HepG2 (cell line): ENCODE results near the gene SAMD8. TPM values are rescaled to one million over a fixed set of nuclear protein-coding genes. Genes with fewer than 3 reads are reported as not detected.

ENCODE experiments used
- ASH2L ChIP-seq: fragments of 300-600, 200-600 bp; sonication (generic); IDR thresholded peaks from 2 replicates; pipeline ENCODE4 v1.7.0; 2017; ENCODE audit warnings: low read depth, mild to moderate bottlenecking, moderate library complexity, mixed read lengths, low read length; ENCODE audit not compliant: insufficient read length
- BRCA1 ChIP-seq: sonication (generic); formaldehyde crosslinking; IDR thresholded peaks from 2 replicates; pipeline ENCODE4 v1.4.0; 2020; ENCODE audit warnings: missing genetic modification reagents
- CENPBD1 ChIP-seq: sonication (generic); formaldehyde crosslinking; IDR thresholded peaks from 2 replicates; pipeline ENCODE4 v1.8.0; 2022; ENCODE audit warnings: missing genetic modification reagents, low read depth, mild to moderate bottlenecking, borderline replicate concordance
- CREB3 ChIP-seq: sonication (generic); formaldehyde crosslinking; IDR thresholded peaks from 2 replicates; pipeline ENCODE4 v1.5.0; 2020; ENCODE audit warnings: missing genetic modification reagents
- HES4 ChIP-seq: sonication (generic); formaldehyde crosslinking; IDR thresholded peaks from 2 replicates; pipeline ENCODE4 v1.9.0; 2021; ENCODE audit warnings: mild to moderate bottlenecking, missing genetic modification reagents, borderline replicate concordance
- KAT7 ChIP-seq: IDR thresholded peaks from 2 replicates; pipeline ENCODE4 v1.6.1; 2018; ENCODE audit warnings: borderline replicate concordance, missing compliant biosample characterization
- KAT8 ChIP-seq: IDR thresholded peaks from 2 replicates; pipeline ENCODE4 v1.6.1; 2016; ENCODE audit warnings: missing genetic modification reagents, missing compliant biosample characterization
- KLF15 ChIP-seq: sonication (generic); formaldehyde crosslinking; IDR thresholded peaks from 2 replicates; pipeline ENCODE4 v1.8.1; 2023; ENCODE audit warnings: borderline replicate concordance, mild to moderate bottlenecking, inconsistent platforms, missing genetic modification reagents, mixed read lengths
- MAX ChIP-seq: IDR thresholded peaks from 2 replicates; pipeline ENCODE4 v1.6.1; 2012; ENCODE audit warnings: inconsistent platforms
- NAIF1 ChIP-seq: sonication (generic); formaldehyde crosslinking; IDR thresholded peaks from 2 replicates; pipeline ENCODE4 v1.5.0; 2020; ENCODE audit warnings: mild to moderate bottlenecking, missing genetic modification reagents, borderline replicate concordance
- RERE ChIP-seq: IDR thresholded peaks from 2 replicates; pipeline ENCODE4 v1.6.1; 2016; ENCODE audit warnings: low read depth, missing genetic modification reagents, missing compliant biosample characterization
- SP140L ChIP-seq: sonication (generic); formaldehyde crosslinking; IDR thresholded peaks from 2 replicates; pipeline ENCODE4 v1.4.0; 2020; ENCODE audit warnings: missing genetic modification reagents, borderline replicate concordance
- TFDP2 ChIP-seq: sonication (generic); formaldehyde crosslinking; IDR thresholded peaks from 2 replicates; pipeline ENCODE4 v1.4.0; 2020; ENCODE audit warnings: missing genetic modification reagents
- ZBTB34 ChIP-seq: sonication (generic); formaldehyde crosslinking; IDR thresholded peaks from 2 replicates; pipeline ENCODE4 v1.8.0; 2022; ENCODE audit warnings: mild to moderate bottlenecking, missing genetic modification reagents
- ZNF383 ChIP-seq: sonication (generic); formaldehyde crosslinking; IDR thresholded peaks from 2 replicates; pipeline ENCODE4 v1.4.0; 2020; ENCODE audit warnings: missing genetic modification reagents, mild to moderate bottlenecking, borderline replicate concordance
- ZNF614 ChIP-seq: IDR thresholded peaks from 2 replicates; pipeline ENCODE4 v1.6.1; 2018; ENCODE audit warnings: missing biosample characterization, missing genetic modification reagents, inconsistent platforms, borderline replicate concordance
- ZNF768 ChIP-seq: sonication (generic); formaldehyde crosslinking; IDR thresholded peaks from 2 replicates; pipeline ENCODE4 v1.4.0; 2020; ENCODE audit warnings: missing genetic modification reagents
- ZNF850 ChIP-seq: sonication (generic); formaldehyde crosslinking; conservative IDR thresholded peaks from 2 replicates; pipeline ENCODE4 v1.9.0; 2021; ENCODE audit warnings: mild to moderate bottlenecking, missing genetic modification reagents
- polyA plus RNA-seq, 8 experiments: library from polyadenylated mRNA; depleted of rRNA in 3 of 8; stranded (reverse) in 7 of 8; unstranded in 1 of 8; fragments of >200 nt; fragmentation: Illumina TruSeq in 4 of 8; extraction: Trizol in 4 of 8; gene quantifications; 2 replicates each; pipeline versions ENCODE4 v1.2.1 to v1.2.3, GENCODE V29; 2011 to 2016; ENCODE audit warnings: low read depth in 4 of 8, missing spikeins in 1 of 8, mixed read lengths in 1 of 8; ENCODE audit not compliant: insufficient read depth in 1 of 8
- total RNA-seq, 5 experiments: library from RNA; depleted of rRNA; stranded (reverse); fragments of >200 nt; fragmentation: Illumina TruSeq; extraction: Trizol; gene quantifications; 2 replicates each; pipeline ENCODE4 v1.2.3, GENCODE V29; 2016; ENCODE audit warnings: low read depth in 1 of 5

SAMD8 gene
- total and polyA plus RNA-seq, 2 of the 13 experiments (the other 11 are each of a cell fraction or from before 2014, with no cell fraction given) = 10.4 to 13.2 TPM

GRCh38 chr10:75210282-75211006, 99.0 kb downstream of the SAMD8 start, which contains the start of gene VDAC2 (continued):
- no peak; the same call in 1 of the 2 replicates for TF ChIP-seq RERE
- TF ChIP-seq ZNF850 = 0 out of 2 replicates have a peak, but pooled peaks have one; percentile 58
- TF ChIP-seq KLF15 (CRISPR knock-in tag) = no peak
- peak; percentile 76; the same call in 1 of the 2 replicates for TF ChIP-seq NAIF1 (CRISPR knock-in tag)
- peak; percentile 98 for TF ChIP-seq ASH2L
- TF ChIP-seq CREB3 (CRISPR knock-in tag) = peak; percentile 81; the same call in 1 of the 2 replicates
- TF ChIP-seq SP140L (CRISPR knock-in tag) = peak; percentile 76; the same call in 1 of the 2 replicates
- peak; percentile 62 for TF ChIP-seq TFDP2 (CRISPR knock-in tag)
- peak; percentile 88 for TF ChIP-seq KAT8 (CRISPR knock-in tag)
- TF ChIP-seq HES4 = peak; percentile 36; the same call in 1 of the 2 replicates
- TF ChIP-seq ZBTB34 = 0 out of 2 replicates have a peak, but pooled peaks have one; percentile 56
- TF ChIP-seq ZNF614 (CRISPR knock-in tag) = peak; percentile 71; the same call in 1 of the 2 replicates
- peak; percentile 76; the same call in 1 of the 2 replicates for TF ChIP-seq KAT7
- TF ChIP-seq CENPBD1 (CRISPR knock-in tag) = no peak
- no peak for TF ChIP-seq BRCA1
- peak; percentile 22; the same call in 1 of the 2 replicates for TF ChIP-seq ZNF768 (CRISPR knock-in tag)
- peak; percentile 69 for TF ChIP-seq MAX
- peak; percentile 88; the same call in 1 of the 2 replicates for TF ChIP-seq ZNF383 (CRISPR knock-in tag)
